Hepatic stellate cell (primary cell): ENCODE data around the gene PRAMEF14.
"Not testable (repeated sequence)": the region's sequence is repeated elsewhere in the genome, so short reads cannot be mapped to it uniquely, and the experiment has no call there.

Source experiments
- DNase-seq: peaks from one replicate; pipeline ENCODE4 v3.0.0; 2011; ENCODE audit warnings: low spot score

PRAMEF14 gene, protein sequence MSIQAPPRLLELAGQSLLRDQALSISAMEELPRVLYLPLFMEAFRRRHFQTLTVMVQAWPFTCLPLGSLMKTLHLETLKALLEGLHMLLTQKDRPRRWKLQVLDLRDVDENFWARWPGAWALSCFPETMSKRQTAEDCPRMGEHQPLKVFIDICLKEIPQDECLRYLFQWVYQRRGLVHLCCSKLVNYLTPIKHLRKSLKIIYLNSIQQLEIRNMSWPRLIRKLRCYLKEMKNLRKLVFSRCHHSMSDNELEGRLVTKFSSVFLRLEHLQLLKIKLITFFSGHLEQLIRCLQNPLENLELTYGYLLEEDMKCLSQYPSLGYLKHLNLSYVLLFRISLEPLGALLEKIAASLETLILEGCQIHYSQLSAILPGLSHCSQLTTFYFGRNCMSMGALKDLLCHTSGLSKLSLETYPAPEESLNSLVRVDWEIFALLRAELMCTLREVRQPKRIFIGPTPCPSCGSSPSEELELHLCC

DNA sequence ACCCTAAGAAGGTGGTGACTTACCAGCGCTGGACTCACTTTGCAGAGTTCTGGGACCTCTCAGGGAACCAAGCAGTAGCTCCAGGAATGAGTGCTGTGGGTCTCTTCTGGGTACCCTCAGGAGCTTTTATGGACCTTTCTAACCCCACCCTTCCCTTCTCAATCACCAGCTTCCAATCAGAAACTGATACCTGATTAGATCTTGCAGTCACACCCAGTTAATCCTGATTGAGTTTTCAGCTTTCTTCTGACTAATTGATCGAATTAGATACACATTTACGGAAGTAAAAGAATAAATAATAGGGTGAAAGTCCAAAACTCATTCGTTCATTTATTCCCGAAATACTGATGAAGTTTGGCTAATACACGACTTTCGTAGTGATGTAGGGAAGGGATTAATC is at the start of gene PRAMEF14:
Gene PRAMEF14, minus strand, starts transcription at position 101 of the 400 bp plus-strand sequence. CDS start 1,820 bp downstream, outside the sequence.
- not testable (repeated sequence) for DNase-seq

DNA sequence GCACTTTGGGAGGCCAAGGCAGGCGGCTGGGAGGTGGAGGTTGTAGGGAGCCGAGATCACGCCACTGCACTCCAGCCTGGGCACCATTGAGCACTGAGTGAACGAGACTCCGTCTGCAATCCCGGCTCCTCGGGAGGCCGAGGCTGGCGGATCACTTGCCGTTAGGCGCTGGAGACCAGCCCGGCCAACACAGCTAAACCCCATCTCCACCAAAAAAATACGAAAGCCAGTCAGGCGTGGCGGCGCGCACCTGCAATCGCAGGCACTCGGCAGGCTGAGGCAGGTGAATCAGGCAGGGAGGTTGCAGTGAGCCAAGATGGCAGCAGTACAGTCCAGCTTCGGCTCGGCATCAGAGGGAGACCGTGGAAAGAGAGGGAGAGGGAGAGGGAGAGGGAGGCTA is 48.4 kb upstream of the PRAMEF14 start:
- DNase-seq, result not testable (repeated sequence)

DNA sequence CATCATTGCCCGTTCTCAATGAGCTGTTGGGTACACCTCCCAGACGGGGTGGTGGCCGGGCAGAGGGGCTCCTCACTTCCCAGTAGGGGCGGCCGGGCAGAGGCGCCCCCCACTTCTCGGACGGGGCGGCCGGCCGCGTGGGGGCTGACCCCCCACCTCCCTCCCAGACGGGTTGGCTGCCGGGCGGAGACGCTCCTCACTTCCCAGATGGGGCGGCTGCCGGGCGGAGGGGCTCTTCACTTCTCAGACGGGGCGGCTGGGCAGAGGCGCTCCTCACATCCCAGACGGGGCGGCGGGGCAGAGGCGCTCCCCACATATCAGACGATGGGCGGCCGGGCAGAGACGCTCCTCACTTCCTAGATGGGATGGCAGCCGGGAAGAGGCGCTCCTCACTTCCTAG is 47.8 kb upstream of the PRAMEF14 start:
- DNase-seq, result not testable (repeated sequence)

DNA sequence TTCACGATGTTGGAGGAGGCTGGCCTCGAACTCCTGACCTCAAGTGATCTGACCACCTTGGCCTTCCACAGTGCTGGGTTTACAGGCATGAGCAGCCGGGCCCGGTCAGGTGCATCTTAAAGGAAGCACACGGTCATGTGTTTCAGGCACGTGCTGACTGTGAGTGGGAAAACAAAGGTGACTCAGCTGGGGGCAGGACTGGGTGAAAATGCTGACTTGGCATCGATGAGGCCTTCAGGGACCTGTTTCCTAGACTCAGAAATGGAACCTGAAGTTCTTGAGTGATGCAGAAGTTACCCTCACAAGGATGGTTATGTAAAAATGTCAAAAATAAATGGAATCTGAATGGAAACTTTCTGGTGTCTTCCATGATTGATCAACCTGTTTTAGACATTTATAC is 46.1 kb upstream of the PRAMEF14 start:
- not testable (repeated sequence) for DNase-seq

DNA sequence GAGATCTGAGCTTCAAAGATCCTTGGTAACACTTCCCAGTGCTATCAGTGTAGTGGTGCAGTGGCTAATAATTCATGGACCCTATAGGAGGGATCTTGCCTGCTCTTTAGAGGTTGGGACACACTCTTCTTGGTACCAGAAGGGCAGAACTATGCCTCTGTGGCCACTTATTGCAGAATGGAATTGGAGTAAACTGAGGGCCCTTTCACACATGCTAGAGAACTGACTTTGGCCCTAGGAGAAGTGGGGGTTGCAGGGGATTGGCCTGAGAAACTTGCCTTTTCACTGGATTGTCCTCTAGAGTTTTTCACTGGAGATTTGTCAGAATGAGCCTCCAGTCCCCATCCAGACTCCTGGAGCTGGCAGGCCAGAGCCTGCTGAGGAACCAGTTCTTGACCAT is 42.4 kb upstream of the PRAMEF14 start, which contains the start of gene PRAMEF17:
Gene PRAMEF17, plus strand, starts transcription at position 301 of the 400 bp plus-strand sequence. Its CDS starts 26 bp downstream, at position 327.
- DNase-seq, result not testable (repeated sequence)

DNA sequence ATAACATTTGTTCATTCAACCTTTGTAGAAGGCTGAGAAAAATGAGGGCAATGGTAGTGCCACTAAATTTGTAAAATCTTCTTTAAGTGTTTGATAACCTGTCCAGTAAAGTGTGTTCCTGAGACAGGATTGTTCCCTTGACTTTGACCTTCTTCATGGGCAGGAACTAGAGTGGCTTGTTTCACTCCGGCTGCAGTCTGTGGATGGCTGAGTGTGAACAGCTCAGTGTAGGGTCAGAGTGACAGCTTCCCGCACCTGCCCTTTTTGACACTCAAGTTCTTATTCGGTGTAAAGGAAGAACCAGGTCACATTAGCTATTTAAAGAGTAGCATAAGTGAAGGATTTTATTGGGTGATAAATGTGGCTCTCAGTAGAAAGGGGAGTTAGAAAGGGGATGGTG is 33.4 kb upstream of the PRAMEF14 start:
- DNase-seq, result not testable (repeated sequence)

DNA sequence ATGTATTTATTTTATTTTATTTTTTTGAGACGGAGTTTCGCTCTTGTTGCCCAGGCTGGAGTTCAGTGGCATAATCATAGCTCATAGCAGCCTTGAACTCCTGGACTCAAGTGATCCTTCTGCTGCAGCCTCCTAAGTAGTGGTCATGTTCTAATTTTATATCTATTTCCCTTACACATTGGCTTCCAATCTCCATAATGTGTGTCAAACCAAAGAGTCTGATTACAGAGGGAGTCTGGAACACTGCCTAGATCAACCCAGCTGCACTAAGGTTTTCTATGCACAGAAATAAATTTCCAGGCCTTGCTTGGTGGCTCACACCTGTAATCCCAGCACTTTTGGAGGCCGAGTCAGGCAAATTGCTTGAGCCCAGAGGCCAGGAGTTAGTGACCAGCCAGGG is 32.0 kb upstream of the PRAMEF14 start:
- DNase-seq, result not testable (repeated sequence)

DNA sequence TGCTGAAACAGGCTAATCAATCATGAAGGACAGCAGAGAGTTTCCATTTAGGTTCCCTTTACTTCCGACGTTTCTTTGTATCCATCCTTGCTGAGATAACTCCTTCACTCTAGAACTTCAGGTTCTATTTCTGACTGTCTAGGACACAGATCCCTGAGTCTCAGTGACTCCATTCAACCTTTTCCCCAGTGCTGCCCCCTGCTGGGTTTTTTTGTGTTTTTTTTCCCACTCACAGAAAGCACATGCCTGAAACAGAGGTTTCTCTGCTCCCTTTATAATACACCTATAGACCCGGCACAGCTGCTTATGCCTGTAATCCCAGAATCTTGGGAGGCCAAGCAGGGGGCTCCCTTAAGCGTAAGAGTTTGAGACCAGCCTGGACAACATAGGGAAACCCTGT is 21.6 kb upstream of the PRAMEF14 start:
- not testable (repeated sequence) for DNase-seq

DNA sequence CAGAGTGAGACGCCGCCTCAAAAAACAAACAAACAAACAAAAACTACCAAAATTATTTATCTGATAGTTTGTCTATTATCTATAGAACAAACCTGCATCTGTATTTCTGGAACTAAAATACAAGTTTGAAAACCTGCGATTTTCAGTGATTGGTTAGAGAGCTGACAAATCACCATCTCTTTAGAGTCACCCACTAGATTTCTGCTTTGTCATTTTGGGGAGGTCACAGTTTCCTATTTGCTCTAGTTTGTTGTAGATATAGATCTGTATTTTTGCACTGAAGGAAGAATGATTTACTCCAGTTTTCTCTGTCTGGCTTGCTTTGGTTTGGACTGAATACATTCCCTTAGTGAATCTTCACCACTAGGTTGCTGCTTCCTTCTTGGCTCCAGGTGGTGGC is 19.6 kb upstream of the PRAMEF14 start:
- DNase-seq, result not testable (repeated sequence)

DNA sequence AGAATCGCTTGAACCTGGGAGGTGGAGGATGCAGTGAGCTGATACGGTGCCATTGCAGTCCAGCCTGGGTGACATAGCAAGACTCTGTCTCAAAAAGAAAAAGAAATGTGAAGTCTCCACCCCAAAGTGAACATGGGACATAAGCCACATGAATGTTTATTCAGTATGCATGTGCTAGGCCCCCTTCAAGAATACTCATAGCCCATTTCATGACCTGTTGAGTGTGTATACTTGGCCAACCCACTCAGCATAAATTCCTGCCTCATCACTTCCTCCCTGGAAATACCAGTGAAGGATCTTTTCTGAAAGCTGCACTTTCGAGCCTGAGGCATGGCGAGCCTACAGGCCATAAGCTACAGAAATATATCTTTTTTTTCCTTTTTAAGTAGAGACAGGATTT is 18.0 kb upstream of the PRAMEF14 start:
- DNase-seq, result not testable (repeated sequence)

DNA sequence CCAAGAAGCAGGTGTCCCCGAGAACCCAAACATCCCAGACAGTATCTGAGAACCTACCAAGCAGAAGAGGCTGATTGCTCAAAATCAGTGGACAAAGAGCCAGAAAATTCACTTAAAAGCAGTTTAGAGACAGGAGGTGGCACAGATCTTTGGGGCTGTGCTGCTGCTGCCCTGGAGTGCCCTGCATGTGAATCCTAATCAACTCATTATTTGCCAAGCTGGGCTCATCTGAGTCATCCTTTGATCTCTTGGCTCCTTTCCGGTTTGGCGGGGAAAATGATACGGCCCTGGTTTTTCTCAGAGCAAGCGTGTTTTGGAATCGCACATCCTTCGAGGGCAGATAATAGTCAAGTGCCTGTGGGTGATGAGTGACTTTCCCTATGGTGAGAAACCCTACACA is 15.4 kb upstream of the PRAMEF14 start:
- DNase-seq, result not testable (repeated sequence)

DNA sequence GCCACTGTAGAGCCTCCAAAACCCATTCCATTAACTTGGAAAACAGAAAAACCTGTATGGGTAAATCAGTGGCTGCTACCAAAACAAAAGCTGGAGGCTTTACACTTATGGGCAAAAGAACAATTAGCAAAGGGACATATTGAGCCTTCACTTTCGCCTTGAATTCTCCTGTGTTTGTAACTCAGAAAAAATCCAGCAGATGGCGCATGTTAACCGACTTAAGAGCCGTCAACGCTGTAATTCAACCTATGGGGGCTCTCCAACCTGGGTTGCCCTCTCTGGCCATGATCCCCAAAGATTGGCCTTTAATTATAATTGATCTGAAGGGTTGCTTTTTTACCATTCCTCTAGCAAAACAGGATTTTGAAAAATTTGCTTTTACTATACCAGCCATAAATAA is 9.8 kb upstream of the PRAMEF14 start:
- not testable (repeated sequence) for DNase-seq

DNA sequence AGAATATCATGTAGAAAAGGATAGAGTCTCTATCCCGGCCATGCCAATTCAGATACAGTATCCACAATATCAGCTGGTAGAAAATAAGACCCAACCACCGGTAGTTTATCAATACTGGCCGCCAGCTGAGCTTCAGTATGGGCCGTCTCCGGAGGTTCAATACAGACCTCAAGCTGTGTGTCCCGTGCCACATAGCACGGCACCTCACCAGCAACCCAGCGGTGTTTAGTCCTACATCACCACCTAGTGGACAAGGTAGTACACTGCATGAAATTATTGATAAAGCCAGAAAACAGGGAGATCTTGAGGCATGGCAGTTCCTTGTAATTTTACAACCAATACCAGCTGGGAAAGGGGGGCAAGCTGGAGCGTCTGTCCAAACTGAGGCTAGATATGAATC is 7.5 kb upstream of the PRAMEF14 start:
- not testable (repeated sequence) for DNase-seq

DNA sequence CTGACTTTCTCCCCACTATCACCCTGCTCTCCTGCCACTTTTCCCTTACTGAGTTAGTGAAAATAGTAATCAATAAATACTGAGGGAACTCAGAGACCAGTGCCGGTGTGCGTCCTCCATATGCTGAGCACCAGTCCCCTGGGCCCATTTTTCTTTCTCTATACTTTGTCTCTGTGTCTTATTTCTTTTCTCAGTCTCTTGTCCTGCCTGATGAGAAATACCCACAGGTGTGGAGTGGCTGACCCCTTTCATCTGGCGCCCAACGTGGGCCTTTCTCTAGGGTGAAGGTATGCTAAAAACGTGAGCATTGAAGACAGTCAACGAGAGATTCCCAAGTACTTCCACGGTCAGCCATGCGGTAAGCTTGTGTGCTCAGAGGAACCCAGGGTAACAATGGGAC is 6.5 kb upstream of the PRAMEF14 start:
- DNase-seq, result not testable (repeated sequence)

DNA sequence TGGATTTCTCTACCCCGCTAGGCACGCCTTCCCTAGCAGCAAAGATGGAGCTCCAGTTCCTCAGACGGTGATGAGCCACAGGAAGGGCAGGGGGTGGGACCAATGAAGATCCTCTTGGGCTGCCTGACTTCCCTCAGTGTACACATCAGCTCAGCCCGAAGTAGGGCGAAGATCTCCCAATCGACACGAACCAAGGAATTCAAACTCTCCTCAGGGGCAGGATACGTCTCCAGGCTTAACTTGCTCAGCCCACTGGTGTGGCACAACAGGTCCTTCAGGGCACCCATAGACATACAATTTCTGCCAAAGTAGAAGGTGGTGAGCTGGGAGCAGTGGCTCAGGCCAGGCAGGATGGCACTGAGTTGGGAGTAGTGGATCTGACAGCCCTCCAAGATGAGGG is 4.4 kb downstream of the PRAMEF14 start:
- DNase-seq, result not testable (repeated sequence)

DNA sequence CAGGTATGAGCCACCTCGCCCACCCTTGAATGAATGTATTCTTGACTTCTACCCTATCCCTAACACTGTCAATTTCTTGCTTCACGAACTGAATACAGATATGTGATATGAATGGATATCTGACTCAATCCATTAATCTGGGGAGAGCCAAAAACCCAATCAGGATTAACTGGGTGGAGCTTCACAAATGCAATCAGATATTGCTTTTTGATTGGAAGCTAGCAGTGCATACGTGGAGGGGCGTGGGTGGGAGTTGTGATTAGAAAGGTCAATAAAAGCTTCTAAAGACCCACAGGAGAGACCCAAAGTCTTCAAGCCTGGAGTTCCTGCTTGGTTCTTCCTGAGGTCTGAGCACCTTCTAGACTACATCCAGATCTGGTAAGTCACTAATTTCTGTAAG is 31.7 kb downstream of the PRAMEF14 start, which contains the start of gene PRAMEF15:
Gene PRAMEF15, plus strand, starts transcription at position 301 of the 400 bp plus-strand sequence. CDS start 2,827 bp downstream, outside the sequence.
- DNase-seq, result not testable (repeated sequence)

DNA sequence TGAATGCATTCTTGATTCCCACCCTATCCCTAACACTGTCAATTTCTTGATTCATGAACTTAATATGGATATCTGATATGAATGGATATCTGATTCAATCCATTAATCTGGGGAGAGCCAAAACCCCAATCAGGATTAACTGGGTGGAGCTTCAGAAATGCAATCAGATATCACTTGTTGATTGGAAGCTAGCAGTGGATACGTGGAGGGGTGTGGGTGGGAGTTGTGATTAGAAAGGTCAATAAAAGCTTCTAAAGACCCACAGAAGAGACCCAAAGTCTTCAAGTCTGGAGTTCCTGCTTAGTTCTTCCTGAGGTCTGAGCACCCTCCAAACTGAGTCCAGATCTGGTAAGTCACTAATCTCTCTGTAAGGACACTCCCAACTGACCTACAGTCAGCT is 43.7 kb downstream of the PRAMEF14 start, which contains the start of gene PRAMEF33:
Gene PRAMEF33, plus strand, starts transcription at position 301 of the 400 bp plus-strand sequence. CDS start 2,416 bp downstream, outside the sequence.
- DNase-seq, result not testable (repeated sequence)

DNA sequence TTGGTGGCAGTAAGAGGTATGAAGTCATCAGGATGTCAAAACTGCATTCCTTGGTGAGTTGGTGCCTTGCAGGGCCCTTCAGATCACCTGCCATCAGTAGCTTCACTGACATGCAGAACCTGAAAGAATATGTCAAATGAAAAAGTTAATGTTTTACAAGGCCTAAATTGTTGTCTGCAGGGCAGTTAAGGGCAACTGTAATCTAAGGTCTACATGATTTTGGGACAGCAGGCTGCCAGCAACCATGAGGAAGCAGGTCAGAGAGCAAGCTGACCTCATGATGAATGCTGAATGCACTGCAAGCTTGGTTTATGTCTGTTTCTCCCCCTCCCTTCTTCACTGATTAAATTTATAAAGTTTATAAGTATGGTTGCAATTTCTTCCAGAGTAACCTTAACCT is 44.7 kb downstream of the PRAMEF14 start:
- not testable (repeated sequence) for DNase-seq

DNA sequence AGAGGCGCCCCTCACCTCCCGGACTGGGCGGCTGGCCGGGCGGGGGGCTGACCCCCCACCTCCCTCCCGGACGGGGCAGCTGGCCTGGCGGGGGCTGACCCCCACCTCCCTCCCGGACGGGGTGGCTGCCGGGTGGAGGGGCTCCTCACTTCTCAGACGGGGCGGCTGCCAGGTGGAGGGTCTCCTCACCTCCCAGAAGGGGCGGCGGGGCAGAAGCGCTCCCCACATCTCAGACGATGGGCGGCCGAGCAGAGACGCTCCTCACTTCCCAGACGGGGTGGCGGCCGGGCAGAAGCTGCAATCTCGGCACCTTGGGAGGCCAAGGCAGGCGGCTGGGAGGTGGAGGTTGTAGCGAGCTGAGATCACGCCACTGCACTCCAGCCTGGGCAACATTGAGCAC is 48.2 kb downstream of the PRAMEF14 start:
- DNase-seq, result not testable (repeated sequence)

DNA sequence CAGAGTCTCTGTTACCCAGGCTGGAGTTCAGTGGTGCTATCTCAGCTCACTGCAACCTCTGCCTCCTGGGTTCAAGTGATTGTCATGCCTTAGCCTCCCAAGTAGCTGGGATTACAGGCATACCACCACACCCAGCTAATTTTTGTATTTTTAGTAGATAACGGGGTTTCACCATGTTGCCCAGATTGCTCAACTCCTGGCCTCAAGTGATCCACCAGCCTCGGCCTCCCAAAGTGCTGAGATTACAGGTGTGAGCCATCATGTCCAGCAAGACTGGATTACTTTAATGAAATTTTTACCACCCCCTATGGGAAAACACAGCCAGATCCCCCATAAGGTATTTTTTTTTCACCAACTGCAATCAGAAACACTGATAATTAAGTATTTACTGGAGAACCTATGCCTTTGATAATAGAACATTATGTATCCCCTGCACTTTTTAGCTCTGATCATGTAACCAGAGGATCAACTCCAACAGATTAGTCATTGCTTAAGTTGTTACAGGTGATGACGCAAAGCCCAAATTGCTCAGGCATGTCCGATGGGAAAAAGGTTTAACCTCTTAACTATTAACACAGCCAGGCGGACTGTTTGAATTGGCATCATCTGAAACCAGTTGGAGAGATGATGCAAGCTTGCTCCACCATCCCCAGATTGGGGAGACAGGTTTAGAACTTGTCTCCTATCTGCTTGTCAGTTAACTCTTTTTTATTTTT is 49.6 kb downstream of the PRAMEF14 start:
- DNase-seq, result not testable (repeated sequence)
